ACC112 (cell line): Measurements from ENCODE around the gene OSBPL7.

ENCODE experiments used
- H2AFZ ChIP-seq: fragments of 200-600 bp; sonication (generic); one replicate; pipeline ENCODE4 v1.6.0; 2017; ENCODE audit warnings: antibody characterized with exemption, low read length; ENCODE audit not compliant: unreplicated experiment
- H3K27ac ChIP-seq: fragments of 200-600 bp; sonication (generic); 2 replicates; pipeline ENCODE4 v1.5.1; 2014; ENCODE audit warnings: low read depth, mild to moderate bottlenecking, antibody characterized with exemption, low read length, moderate library complexity
- H3K27me3 ChIP-seq: fragments of 200-600 bp; sonication (generic); 2 replicates; pipeline ENCODE4 v1.6.1; 2014; ENCODE audit warnings: mild to moderate bottlenecking, antibody characterized with exemption, low read length, moderate library complexity, mixed read lengths; ENCODE audit not compliant: insufficient read depth
- H3K36me3 ChIP-seq: fragments of 200-600 bp; sonication (generic); 2 replicates; pipeline ENCODE4 v1.6.1; 2016; ENCODE audit warnings: mild to moderate bottlenecking, antibody characterized with exemption, low read length, moderate library complexity, mixed read lengths; ENCODE audit not compliant: insufficient read depth
- H3K4me1 ChIP-seq: fragments of 200-600 bp; sonication (generic); one replicate; pipeline ENCODE4 v1.6.1; 2016; ENCODE audit warnings: low read length, mixed read lengths; ENCODE audit not compliant: insufficient read depth, unreplicated experiment, control insufficient read depth
- H3K4me3 ChIP-seq: fragments of 200-600 bp; sonication (generic); 2 replicates; pipeline ENCODE4 v1.5.1; 2014; ENCODE audit warnings: mild to moderate bottlenecking, low read depth, low read length
- H3K79me2 ChIP-seq: fragments of 200-600 bp; sonication (generic); one replicate; pipeline ENCODE4 v1.6.0; 2016; ENCODE audit warnings: low read length; ENCODE audit not compliant: control insufficient read depth, unreplicated experiment, insufficient read depth

Gene OSBPL7

GRCh38 chr17:47760409-47761140, 61.0 kb downstream of the OSBPL7 start:
- peaks cover 49% of the 10 kb centered on the region for H3K27me3 ChIP-seq
- H3K4me3 ChIP-seq: no peak overlapping the region
- H3K4me1 ChIP-seq: no peaks in the 10 kb centered on the region
- no peaks in the 10 kb centered on the region for H3K79me2 ChIP-seq
- H2AFZ ChIP-seq: no peak overlapping the region
- H3K36me3 ChIP-seq: no peaks in the 10 kb centered on the region
- no peak overlapping the region for H3K27ac ChIP-seq

DNA sequence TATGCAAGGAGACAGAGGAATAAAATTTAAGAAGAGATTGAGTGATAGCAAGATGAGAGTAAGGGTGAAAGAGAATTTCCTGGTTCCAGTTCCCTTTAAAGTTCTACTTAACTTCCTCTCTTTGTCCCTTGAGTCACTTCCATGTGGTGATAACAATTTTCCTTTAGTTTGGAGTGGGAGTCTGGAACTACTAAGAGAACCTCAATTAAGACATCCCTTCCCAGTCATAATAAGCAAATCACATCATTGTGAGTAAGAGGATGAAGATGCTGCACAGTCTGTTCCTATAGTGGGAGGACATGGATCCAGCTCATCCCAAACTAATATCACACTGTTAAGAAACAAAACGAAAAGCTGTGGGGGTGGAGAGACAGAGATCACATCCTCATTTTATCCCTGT, 64.2 kb downstream of the OSBPL7 start:
- H3K27ac ChIP-seq: no peak overlapping the region
- H3K27me3 ChIP-seq: peaks cover 60% of the 10 kb centered on the region

More for the DNA sequence above, 64.2 kb downstream of the OSBPL7 start:
- H3K4me3 ChIP-seq: no peak overlapping the region
- H3K79me2 ChIP-seq: no peaks in the 10 kb centered on the region
- no peaks in the 10 kb centered on the region for H3K4me1 ChIP-seq
- no peaks in the 10 kb centered on the region for H3K36me3 ChIP-seq
- no peak overlapping the region for H2AFZ ChIP-seq
